Type B pancreatic cell (in vitro differentiated cells): ENCODE data around the gene OPRL1. TPM values are rescaled to one million over a fixed set of nuclear protein-coding genes. Genes with fewer than 3 reads are reported as not detected.
A peak's percentile ranks its signal among the peaks of the same experiment; 100 is the strongest.

Experiments used
- DNase-seq: peaks from one replicate; pipeline ENCODE4 v3.0.0; 2021; ENCODE audit warnings: mixed read lengths; ENCODE audit not compliant: unreplicated experiment; ENCODE audit errors: extremely low spot score
- H3K27ac Mint-ChIP-seq: 2 replicates; pipeline ENCODE4 v1.8.0; 2021; ENCODE audit warnings: mild to moderate bottlenecking, mixed read lengths
- H3K27me3 Mint-ChIP-seq: 2 replicates; pipeline ENCODE4 v1.8.0; 2021; ENCODE audit warnings: mixed read lengths
- H3K36me3 Mint-ChIP-seq: 2 replicates; pipeline ENCODE4 v1.8.0; 2021; ENCODE audit warnings: mixed read lengths
- H3K4me1 Mint-ChIP-seq: one replicate; pipeline ENCODE4 v1.8.0; 2021; ENCODE audit warnings: mixed read lengths; ENCODE audit not compliant: unreplicated experiment
- H3K4me3 Mint-ChIP-seq: 2 replicates; pipeline ENCODE4 v1.8.0; 2021; ENCODE audit warnings: mild to moderate bottlenecking, mixed read lengths
- H3K9me3 Mint-ChIP-seq: 2 replicates; pipeline ENCODE4 v1.8.0; 2021; ENCODE audit warnings: mixed read lengths
- CTCF ChIP-seq: fragments of 200-600 bp; sonication (generic); conservative IDR thresholded peaks from 2 replicates; pipeline ENCODE4 v1.5.0; 2021; ENCODE audit warnings: antibody characterized with exemption, mild to moderate bottlenecking
- total RNA-seq: library from RNA; stranded (reverse); gene quantifications from 2 replicates; pipeline ENCODE4 v1.2.1, GENCODE V29; 2021; ENCODE audit warnings: low replicate concordance

The OPRL1 gene
- total RNA-seq, 1 donor from 2014 or later: 1.9 TPM

- Mint-ChIP-seq H3K4me1 (peaks cover 19% of the 10 kb centered on the region), H3K27me3 (peaks cover 3% of the 10 kb centered on the region), H3K27ac (peak overlapping the region; percentile 75), H3K4me3 (peak overlapping the region; percentile 95), H3K36me3 (no peaks in the 10 kb centered on the region), H3K9me3 (no peaks in the 10 kb centered on the region)
- no peak for DNase-seq
- no peak for TF ChIP-seq CTCF
Measured at GRCh38 chr20:64064145-64064698, 15.7 kb upstream of the OPRL1 start.

GRCh38 chr20:64065062-64065973 lies 14.6 kb upstream of the OPRL1 start:
- Mint-ChIP-seq H3K36me3 (no peaks in the 10 kb centered on the region), H3K9me3 (no peaks in the 10 kb centered on the region), H3K4me1 (peaks cover 16% of the 10 kb centered on the region), H3K27me3 (no peaks in the 10 kb centered on the region), H3K27ac (no peak overlapping the region), H3K4me3 (peak overlapping the region; percentile 36)
- DNase-seq: no peak
- no peak for TF ChIP-seq CTCF

GRCh38 chr20:64065974-64066343 lies 13.9 kb upstream of the OPRL1 start:
- Mint-ChIP-seq H3K4me3 (peak overlapping the region; percentile 36), H3K9me3 (no peaks in the 10 kb centered on the region), H3K4me1 (peaks cover 16% of the 10 kb centered on the region), H3K27ac (no peak overlapping the region), H3K36me3 (no peaks in the 10 kb centered on the region), H3K27me3 (no peaks in the 10 kb centered on the region)
- DNase-seq: no peak
- TF ChIP-seq CTCF: no peak

- H3K27ac Mint-ChIP-seq: no peak overlapping the region
- peaks cover 14% of the 10 kb centered on the region for H3K4me1 Mint-ChIP-seq
- no peaks in the 10 kb centered on the region for H3K36me3 Mint-ChIP-seq
- DNase-seq: no peak
- H3K9me3 Mint-ChIP-seq: no peaks in the 10 kb centered on the region
- no peak overlapping the region for H3K4me3 Mint-ChIP-seq
- no peaks in the 10 kb centered on the region for H3K27me3 Mint-ChIP-seq
- no peak for TF ChIP-seq CTCF
Measured at GRCh38 chr20:64067005-64067632, 12.8 kb upstream of the OPRL1 start.

GRCh38 chr20:64067733-64068307 lies 12.1 kb upstream of the OPRL1 start:
- H3K4me3 Mint-ChIP-seq: no peak overlapping the region
- no peaks in the 10 kb centered on the region for H3K36me3 Mint-ChIP-seq
- DNase-seq: no peak
- no peaks in the 10 kb centered on the region for H3K27me3 Mint-ChIP-seq
- no peak for TF ChIP-seq CTCF
- no peak overlapping the region for H3K27ac Mint-ChIP-seq
- no peaks in the 10 kb centered on the region for H3K9me3 Mint-ChIP-seq
- peaks cover 10% of the 10 kb centered on the region for H3K4me1 Mint-ChIP-seq
